22Rv1 (cell line): ENCODE measurements around the gene USH2A.

Experiments used
- CTCF ChIP-seq: fragments of 450-650 bp; IDR thresholded peaks from 2 replicates; pipeline ENCODE4 v1.5.1; 2017; ENCODE audit warnings: mild to moderate bottlenecking
- ZFX ChIP-seq: fragments of 450-650 bp; IDR thresholded peaks from 2 replicates; pipeline ENCODE4 v1.6.1; 2017; ENCODE audit warnings: antibody characterized with exemption, borderline replicate concordance

GRCh38 chr1:215888159-215888558 lies 535.1 kb downstream of the USH2A start:
- TF ChIP-seq CTCF (peak; percentile 49), ZFX (no peak)
